ENCODE results near the gene PLA2G6. TPM values are rescaled to one million over a fixed set of nuclear protein-coding genes. Genes with fewer than 3 reads are reported as not detected.

PLA2G6 gene
- total and polyA plus RNA-seq, 9 of the 15 experiments (the other 6 are each of a cell fraction or from before 2014, with no cell fraction given), result 0.11 to 12.2 (median 9.7) TPM

- TF ChIP-seq CREB3 (tag; conservative IDR thresholded peaks at IDR 0.05; ENCODE audit: low read depth), result 0 out of 2 replicates have a peak, but pooled peaks have one; percentile 23
- TF ChIP-seq MCM5 (IDR thresholded peaks at IDR 0.05; ENCODE audit: low read depth), result no peak
- TF ChIP-seq NKRF (IDR thresholded peaks at IDR 0.05; ENCODE audit: borderline replicate concordance), result 0 out of 2 replicates have a peak, but pooled peaks have one; percentile 53
- TF ChIP-seq NFIC (IDR thresholded peaks at IDR 0.05), result 0 out of 2 replicates have a peak, but pooled peaks have one; percentile 14
- TF ChIP-seq ZNF592 (IDR thresholded peaks at IDR 0.05), result peak; percentile 87; the same call in 1 of the 2 replicates
- TF ChIP-seq ZNF696 (CRISPR knock-in tag; conservative IDR thresholded peaks at IDR 0.05), result no peak
- TF ChIP-seq YY1 (IDR thresholded peaks at IDR 0.05; ENCODE audit: borderline replicate concordance in 1 of 3, control insufficient read depth in 1 of 3, extremely low read depth in 1 of 3, insufficient read depth in 3 of 3, insufficient read length in 1 of 3, insufficient replicate concordance in 2 of 3, low read depth in 1 of 3, low read length in 2 of 3), result no peak
- TF ChIP-seq MCM2 (IDR thresholded peaks at IDR 0.05; ENCODE audit: low read depth), result no peak
- TF ChIP-seq ZNF644 (tag; IDR thresholded peaks at IDR 0.05; ENCODE audit: low read depth), result peak; percentile 60; the same call in 1 of the 2 replicates
- no peak for TF ChIP-seq ZHX1 (conservative IDR thresholded peaks at IDR 0.05; ENCODE audit: low read length)
- TF ChIP-seq TAF7 (tag; IDR thresholded peaks at IDR 0.05), result peak; percentile 34; the same call in 1 of the 2 replicates
- TF ChIP-seq ZNF282 (CRISPR knock-in tag; IDR thresholded peaks at IDR 0.05), result no peak
- peak; percentile 28; the same call in 1 of the 2 replicates for TF ChIP-seq USF2 (CRISPR knock-in tag; IDR thresholded peaks at IDR 0.05)
- TF ChIP-seq RBFOX2 (IDR thresholded peaks at IDR 0.05; ENCODE audit: low read depth, low read length), result no peak; the same call in 1 of the 2 replicates
- TF ChIP-seq SMARCA5 (IDR thresholded peaks at IDR 0.05), result 0 out of 2 replicates have a peak, but pooled peaks have one; percentile 27
Observed at GRCh38 chr22:38180841-38181452, 683 bp downstream of the PLA2G6 start (continued).

Measured in K562 (cell line).